HepG2 (cell line): Measurements from ENCODE around the gene BANK1. TPM values are rescaled to one million over a fixed set of nuclear protein-coding genes. Genes with fewer than 3 reads are reported as not detected.

Experiments used
- ATAC-seq: fragments of 200-7000 bp; cut with Tn5 transposase; 3 replicates; pipeline ENCODE4 v1.9.1; 2020; ENCODE audit warnings: mild to moderate bottlenecking, moderate library complexity
- BruUV-seq: library from RNA; stranded (reverse); fragments of 400-500 nt; replicated peaks from 2 replicates; lab custom pipeline; 2021; lab: Mats Ljungman, UMichigan
- CTCF ChIA-PET: fragments of 300-600 bp; formaldehyde crosslinking; extraction: SDS; loops from one replicate; lab custom pipeline; 2021; ENCODE audit warnings: low total read pairs, inconsistent platforms, low intra/inter-chr PET ratio; lab: Yijun Ruan, JAX
- POLR2A ChIA-PET: fragments of 350-600 bp; sonication (Branson Sonifier 250); formaldehyde crosslinking; loops from one replicate; lab custom pipeline; 2020; ENCODE audit warnings: antibody characterized with exemption, inconsistent platforms; lab: Yijun Ruan, JAX
- DNase-seq: peaks from one replicate; pipeline ENCODE4 v3.0.0-alpha.2; 2015; ENCODE audit warnings: low spot score
- FAIRE-seq: peaks from 3 replicates; lab custom pipeline; 2011; peaks lifted over from hg19 to GRCh38; lab: Jason Lieb, UNC
- H2AFZ ChIP-seq: one replicate; pipeline ENCODE4 v1.6.1; 2011; ENCODE audit warnings: low read length, inconsistent platforms
- H3K27ac ChIP-seq: fragments of 300-600 bp; 3 replicates; pipeline ENCODE4 v1.8.0; 2011; ENCODE audit warnings: mixed run types, mild to moderate bottlenecking, mixed read lengths, low read length, inconsistent platforms; ENCODE audit not compliant: insufficient read depth; ENCODE audit errors: extremely low read length
- H3K27me3 ChIP-seq, 2 experiments: fragments of 200-600 bp in 1 of 2; 2 replicates in 1 of 2; 3 replicates in 1 of 2; pipeline versions ENCODE4 v1.6.0 to v1.8.0; 2011; ENCODE audit warnings: low read length in 2 of 2, mild to moderate bottlenecking in 2 of 2, moderate library complexity in 2 of 2, inconsistent platforms in 1 of 2; ENCODE audit not compliant: insufficient read depth in 2 of 2, control insufficient read depth in 1 of 2
- H3K36me3 ChIP-seq, 2 experiments: fragments of 200-600 bp in 1 of 2; replicated peaks in 1 of 2; 2 replicates in 1 of 2; 3 replicates in 1 of 2; pipeline versions ENCODE4 v1.5.1 to v1.8.0; 2011; ENCODE audit warnings: low read length in 2 of 2, inconsistent platforms in 1 of 2; ENCODE audit not compliant: insufficient read depth in 2 of 2, control insufficient read depth in 1 of 2
- H3K4me1 ChIP-seq: 2 replicates; pipeline ENCODE4 v1.5.1; 2012; ENCODE audit warnings: low read length, inconsistent platforms; ENCODE audit not compliant: insufficient read depth
- H3K4me2 ChIP-seq: 2 replicates; pipeline ENCODE4 v1.6.0; 2011; ENCODE audit warnings: low read depth, low read length, inconsistent platforms
- H3K4me3 ChIP-seq, 3 experiments: fragments of 200-600 bp in 1 of 3; sonication (generic), shearing (Covaris generic) in 1 of 3; replicated peaks in 1 of 3; 2 replicates each; pipeline ENCODE4 v1.5.1; 2011 to 2016; ENCODE audit warnings: low read length in 3 of 3, inconsistent platforms in 2 of 3, low read depth in 2 of 3, mild to moderate bottlenecking in 2 of 3, control low read depth in 1 of 3, mixed read lengths in 1 of 3; ENCODE audit not compliant: insufficient read depth in 1 of 3
- H3K79me2 ChIP-seq: one replicate; pipeline ENCODE4 v1.6.1; 2011; ENCODE audit warnings: low read length, inconsistent platforms; ENCODE audit not compliant: insufficient read depth
- H3K9ac ChIP-seq: 2 replicates; pipeline ENCODE4 v1.6.0; 2011; ENCODE audit warnings: mild to moderate bottlenecking, low read depth, low read length, inconsistent platforms; ENCODE audit not compliant: insufficient read depth
- H3K9me3 ChIP-seq: 2 replicates; pipeline ENCODE4 v1.5.1; 2012; ENCODE audit warnings: mild to moderate bottlenecking, low read length
- H4K20me1 ChIP-seq: 2 replicates; pipeline ENCODE4 v1.6.0; 2011; ENCODE audit warnings: inconsistent platforms, mild to moderate bottlenecking, low read length, moderate library complexity; ENCODE audit not compliant: insufficient read depth
- HES4 ChIP-seq: sonication (generic); formaldehyde crosslinking; IDR thresholded peaks from 2 replicates; pipeline ENCODE4 v1.9.0; 2021; ENCODE audit warnings: mild to moderate bottlenecking, missing genetic modification reagents, borderline replicate concordance
- IKZF4 ChIP-seq: sonication (generic); formaldehyde crosslinking; IDR thresholded peaks from 2 replicates; pipeline ENCODE4 v1.5.1; 2020; ENCODE audit warnings: borderline replicate concordance, mild to moderate bottlenecking, low read depth, missing genetic modification reagents; ENCODE audit errors: not compliant biosample characterization
- MAFK ChIP-seq, 2 experiments: IDR thresholded peaks in 1 of 2; conservative IDR thresholded peaks in 1 of 2; 2 replicates each; pipeline ENCODE4 v1.6.1; 2011; ENCODE audit warnings: improper control_type of control experiment in 2 of 2, low read length in 2 of 2
- NR2F6 ChIP-seq, 2 experiments: IDR thresholded peaks; 2 replicates each; pipeline ENCODE4 v1.6.1; 2016; ENCODE audit warnings: antibody characterized with exemption in 1 of 2, mild to moderate bottlenecking in 1 of 2
- TEAD3 ChIP-seq: optimal IDR thresholded peaks from 2 replicates; pipeline ENCODE3; 2016; ENCODE audit warnings: borderline replicate concordance
- ZFAT ChIP-seq: sonication (generic); formaldehyde crosslinking; conservative IDR thresholded peaks from 2 replicates; pipeline ENCODE4 v1.8.1; 2023; ENCODE audit warnings: missing genetic modification reagents, inconsistent platforms
- ZNF354B ChIP-seq: sonication (generic); formaldehyde crosslinking; IDR thresholded peaks from 2 replicates; pipeline ENCODE4 v1.8.0; 2022; ENCODE audit warnings: mild to moderate bottlenecking, missing genetic modification reagents
- ZNF639 ChIP-seq: conservative IDR thresholded peaks from 2 replicates; pipeline ENCODE4 v1.6.1; 2018; ENCODE audit warnings: missing genetic modification reagents
- ZNF652 ChIP-seq: IDR thresholded peaks from 2 replicates; pipeline ENCODE4 v1.6.1; 2016; ENCODE audit warnings: low read depth, borderline replicate concordance
- ZNF816 ChIP-seq: sonication (generic); formaldehyde crosslinking; IDR thresholded peaks from 2 replicates; pipeline ENCODE4 v1.8.0; 2022; ENCODE audit warnings: missing genetic modification reagents, mild to moderate bottlenecking, borderline replicate concordance
- ZNF878 ChIP-seq: sonication (generic); formaldehyde crosslinking; IDR thresholded peaks from 2 replicates; pipeline ENCODE4 v1.8.1; 2023; ENCODE audit warnings: mild to moderate bottlenecking, missing genetic modification reagents, moderate library complexity
- ZSCAN22 ChIP-seq: sonication (generic); formaldehyde crosslinking; IDR thresholded peaks from 2 replicates; pipeline ENCODE4 v1.4.0; 2020; ENCODE audit warnings: mild to moderate bottlenecking, missing genetic modification reagents
- WGBS: methylation state at CpG from one replicate; pipeline ENCODE4 v1.1.6; 2017; ENCODE audit warnings: low lambda C conversion rate; 5-methylcytosine and 5-hydroxymethylcytosine counted together
- in situ Hi-C: cut with HindIII; loops from 2 replicates; pipeline ENCODE4 v1.10.0; 2017; ENCODE audit warnings: low pct_unique_long_range_greater_than_20kb; ENCODE audit not compliant: extremely low pct_ligation_motif_present
- intact Hi-C: fragments of 100-400 bp; cut with micrococcal nuclease; formaldehyde crosslinking; loops from one replicate; pipeline ENCODE4 v1.10.0; 2022; ENCODE audit not compliant: unreplicated experiment
- polyA plus RNA-seq, 8 experiments: library from polyadenylated mRNA; depleted of rRNA in 3 of 8; stranded (reverse) in 7 of 8; unstranded in 1 of 8; fragments of >200 nt; fragmentation: Illumina TruSeq in 4 of 8; extraction: Trizol in 4 of 8; gene quantifications; 2 replicates each; pipeline versions ENCODE4 v1.2.1 to v1.2.3, GENCODE V29; 2011 to 2016; ENCODE audit warnings: low read depth in 4 of 8, missing spikeins in 1 of 8, mixed read lengths in 1 of 8; ENCODE audit not compliant: insufficient read depth in 1 of 8
- total RNA-seq, 5 experiments: library from RNA; depleted of rRNA; stranded (reverse); fragments of >200 nt; fragmentation: Illumina TruSeq; extraction: Trizol; gene quantifications; 2 replicates each; pipeline ENCODE4 v1.2.3, GENCODE V29; 2016; ENCODE audit warnings: low read depth in 1 of 5
- TF ChIP-seq, protein P1 (sequence below): IDR thresholded peaks from 2 replicates; pipeline ENCODE4 v1.6.1; 2016; ENCODE audit warnings: low read depth, missing genetic modification reagents, missing compliant biosample characterization

Gene BANK1
- total and polyA plus RNA-seq, 2 of the 13 experiments (the other 11 are each of a cell fraction or from before 2014, with no cell fraction given), result 0.15 TPM; not detected in 1

DNA sequence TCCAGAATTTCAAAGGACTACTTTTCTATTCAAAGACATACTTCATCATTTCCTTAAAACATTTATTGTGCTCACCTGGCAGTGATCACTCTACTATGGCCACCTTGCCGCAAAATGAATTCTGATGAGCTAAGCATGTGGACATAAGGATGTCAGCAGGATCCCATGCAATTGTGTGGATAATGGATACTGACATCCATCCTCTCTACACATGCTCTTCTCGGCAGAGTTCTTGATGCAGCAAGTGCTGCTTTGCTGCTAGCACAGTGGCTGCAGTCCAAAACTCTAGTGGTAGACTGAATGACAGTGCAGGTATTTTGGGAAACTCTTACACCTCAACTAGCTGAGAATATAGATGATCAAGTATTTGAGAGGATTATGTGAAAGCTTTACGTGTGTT is 168.0 kb downstream of the BANK1 start:
- Histone ChIP-seq H3K4me3 (no peak overlapping the region), H3K9ac (no peak overlapping the region), H3K79me2 (no peaks in the 10 kb centered on the region), H3K4me1 (no peaks in the 10 kb centered on the region), H3K4me2 (no peak overlapping the region), H3K36me3 (no peaks in the 10 kb centered on the region), H2AFZ (no peak overlapping the region), H4K20me1 (no peaks in the 10 kb centered on the region), H3K9me3 (no peaks in the 10 kb centered on the region), H3K27ac (no peak overlapping the region), H3K27me3 (no peaks in the 10 kb centered on the region; a peak in 1 of 5 replicates)
- FAIRE-seq (no peak), ATAC-seq (no peak), DNase-seq (no peak)
- no TSS peak for BruUV-seq
- WGBS, result 56% methylated on average over 3 of the region's 3 CpGs
- CTCF ChIA-PET, result no interaction called here
- TF ChIP-seq MAFK (conservative IDR thresholded peaks at IDR 0.05 in 1 of 2, IDR thresholded peaks at IDR 0.05 in 1 of 2; ENCODE audit: low read length in 2 of 2), result peak in 1 of 2 experiments; percentile 53; a peak in 2 of 4 replicates
- TF ChIP-seq TEAD3 (CRISPR knock-in tag), result no peak
- TF ChIP-seq ZSCAN22 (CRISPR knock-in tag), result no peak
- TF ChIP-seq NR2F6 (IDR thresholded peaks at IDR 0.05), result no peak
- TF ChIP-seq NR2F6 (CRISPR knock-in tag; IDR thresholded peaks at IDR 0.05), result no peak
- no peak for TF ChIP-seq ZNF878 (CRISPR knock-in tag)
- no peak for TF ChIP-seq IKZF4 (CRISPR knock-in tag)
- in situ Hi-C loops, result no loop called here
- intact Hi-C loops, result no loop called here
- POLR2A ChIA-PET, result no interaction called here

- no TSS peak for BruUV-seq
- H3K27me3 ChIP-seq, result no peaks in the 10 kb centered on the region
- FAIRE-seq (no peak), DNase-seq (no peak), ATAC-seq (no peak)
- in situ Hi-C loops, result no loop called here
- intact Hi-C loops, result no loop called here
- no peak overlapping the region for H2AFZ ChIP-seq
- no peaks in the 10 kb centered on the region for H3K36me3 ChIP-seq
- no peak overlapping the region for H3K4me3 ChIP-seq
- no peaks in the 10 kb centered on the region for H4K20me1 ChIP-seq
- no peaks in the 10 kb centered on the region for H3K4me1 ChIP-seq
- POLR2A ChIA-PET, result no interaction called here
- WGBS, result 46% methylated on average over 4 of the region's 4 CpGs
- no peak overlapping the region for H3K27ac ChIP-seq
- H3K4me2 ChIP-seq, result no peak overlapping the region
- CTCF ChIA-PET, result no interaction called here
- no peaks in the 10 kb centered on the region for H3K9me3 ChIP-seq
- H3K9ac ChIP-seq, result no peak overlapping the region
- no peaks in the 10 kb centered on the region for H3K79me2 ChIP-seq
- no peak for TF ChIP-seq ZNF639
- TF ChIP-seq, protein P1, sequence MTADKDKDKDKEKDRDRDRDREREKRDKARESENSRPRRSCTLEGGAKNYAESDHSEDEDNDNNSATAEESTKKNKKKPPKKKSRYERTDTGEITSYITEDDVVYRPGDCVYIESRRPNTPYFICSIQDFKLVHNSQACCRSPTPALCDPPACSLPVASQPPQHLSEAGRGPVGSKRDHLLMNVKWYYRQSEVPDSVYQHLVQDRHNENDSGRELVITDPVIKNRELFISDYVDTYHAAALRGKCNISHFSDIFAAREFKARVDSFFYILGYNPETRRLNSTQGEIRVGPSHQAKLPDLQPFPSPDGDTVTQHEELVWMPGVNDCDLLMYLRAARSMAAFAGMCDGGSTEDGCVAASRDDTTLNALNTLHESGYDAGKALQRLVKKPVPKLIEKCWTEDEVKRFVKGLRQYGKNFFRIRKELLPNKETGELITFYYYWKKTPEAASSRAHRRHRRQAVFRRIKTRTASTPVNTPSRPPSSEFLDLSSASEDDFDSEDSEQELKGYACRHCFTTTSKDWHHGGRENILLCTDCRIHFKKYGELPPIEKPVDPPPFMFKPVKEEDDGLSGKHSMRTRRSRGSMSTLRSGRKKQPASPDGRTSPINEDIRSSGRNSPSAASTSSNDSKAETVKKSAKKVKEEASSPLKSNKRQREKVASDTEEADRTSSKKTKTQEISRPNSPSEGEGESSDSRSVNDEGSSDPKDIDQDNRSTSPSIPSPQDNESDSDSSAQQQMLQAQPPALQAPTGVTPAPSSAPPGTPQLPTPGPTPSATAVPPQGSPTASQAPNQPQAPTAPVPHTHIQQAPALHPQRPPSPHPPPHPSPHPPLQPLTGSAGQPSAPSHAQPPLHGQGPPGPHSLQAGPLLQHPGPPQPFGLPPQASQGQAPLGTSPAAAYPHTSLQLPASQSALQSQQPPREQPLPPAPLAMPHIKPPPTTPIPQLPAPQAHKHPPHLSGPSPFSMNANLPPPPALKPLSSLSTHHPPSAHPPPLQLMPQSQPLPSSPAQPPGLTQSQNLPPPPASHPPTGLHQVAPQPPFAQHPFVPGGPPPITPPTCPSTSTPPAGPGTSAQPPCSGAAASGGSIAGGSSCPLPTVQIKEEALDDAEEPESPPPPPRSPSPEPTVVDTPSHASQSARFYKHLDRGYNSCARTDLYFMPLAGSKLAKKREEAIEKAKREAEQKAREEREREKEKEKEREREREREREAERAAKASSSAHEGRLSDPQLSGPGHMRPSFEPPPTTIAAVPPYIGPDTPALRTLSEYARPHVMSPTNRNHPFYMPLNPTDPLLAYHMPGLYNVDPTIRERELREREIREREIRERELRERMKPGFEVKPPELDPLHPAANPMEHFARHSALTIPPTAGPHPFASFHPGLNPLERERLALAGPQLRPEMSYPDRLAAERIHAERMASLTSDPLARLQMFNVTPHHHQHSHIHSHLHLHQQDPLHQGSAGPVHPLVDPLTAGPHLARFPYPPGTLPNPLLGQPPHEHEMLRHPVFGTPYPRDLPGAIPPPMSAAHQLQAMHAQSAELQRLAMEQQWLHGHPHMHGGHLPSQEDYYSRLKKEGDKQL (CRISPR knock-in tag), result no peak
- TF ChIP-seq ZNF652, result no peak
- TF ChIP-seq HES4, result no peak
- no peak for TF ChIP-seq ZNF354B (CRISPR knock-in tag)
- TF ChIP-seq ZNF816 (CRISPR knock-in tag), result no peak
- TF ChIP-seq ZFAT (CRISPR knock-in tag), result no peak
Observed at GRCh38 chr4:101960431-101960830, 169.9 kb downstream of the BANK1 start.
